ACHN (cell line): ENCODE measurements around the gene POLH.
"Not testable (repeated sequence)": the region's sequence is repeated elsewhere in the genome, so short reads cannot be mapped to it uniquely, and the experiment has no call there.

Experiments
- DNase-seq: peaks from one replicate; pipeline ENCODE4 v3.0.0-alpha.2; 2015
- in situ Hi-C: cut with HindIII; loops from 2 replicates; pipeline ENCODE4 v1.10.0; 2017; ENCODE audit warnings: low sequenced_read_pairs, low pct_ligation_motif_present, low pct_unique_long_range_greater_than_20kb

POLH gene

GRCh38 chr6:43627008-43627825 lies 51.2 kb downstream of the POLH start:
- in situ Hi-C loops, result no loop called here
- peak; percentile 95 for DNase-seq

GRCh38 chr6:43628393-43629103 lies 52.6 kb downstream of the POLH start:
- DNase-seq, result peak; percentile 57

GRCh38 chr6:43629104-43629504 lies 53.1 kb downstream of the POLH start, which contains the start of gene GTPBP2:
GTPBP2 (minus strand) TSS chr6:43629264; CDS start chr6:43629162, 102 bp downstream.
- in situ Hi-C loops, result no loop called here
- DNase-seq, result peak; percentile 97

More at GRCh38 chr6:43628393-43629103, 52.6 kb downstream of the POLH start:
- in situ Hi-C loops, result no loop called here

- DNase-seq, result peak; percentile 96
- in situ Hi-C loops, result no loop called here
Measured at GRCh38 chr6:43629505-43630300, 53.7 kb downstream of the POLH start.

GRCh38 chr6:43630980-43631619 lies 55.1 kb downstream of the POLH start:
- in situ Hi-C loops, result no loop called here
- DNase-seq, result no peak

- in situ Hi-C loops, DNase-seq: not testable (repeated sequence)
Measured at GRCh38 chr6:43633002-43633401, 57.0 kb downstream of the POLH start.

- no peak for DNase-seq
Measured at GRCh38 chr6:43634702-43635303, 58.8 kb downstream of the POLH start.

GRCh38 chr6:43635387-43636307 lies 59.7 kb downstream of the POLH start, which contains the start of gene MAD2L1BP:
MAD2L1BP (plus strand) TSS chr6:43635840; CDS start chr6:43635876, 36 bp downstream.
- in situ Hi-C loops, result no loop called here
- peak; percentile 76 for DNase-seq

More at GRCh38 chr6:43634702-43635303, 58.8 kb downstream of the POLH start:
- in situ Hi-C loops, result no loop called here

GRCh38 chr6:43636308-43636659 lies 60.3 kb downstream of the POLH start:
- in situ Hi-C loops, result no loop called here
- no peak for DNase-seq

- DNase-seq, result no peak
- in situ Hi-C loops, result no loop called here
Measured at GRCh38 chr6:43639984-43640800, 64.2 kb downstream of the POLH start.

- in situ Hi-C loops, result no loop called here
- DNase-seq, result peak; percentile 85
Measured at GRCh38 chr6:43644940-43645612, 69.1 kb downstream of the POLH start, which contains the start of gene RSPH9. RSPH9 (plus strand) TSS chr6:43645036; CDS start chr6:43645099, 63 bp downstream.

GRCh38 chr6:43645613-43645964 lies 69.6 kb downstream of the POLH start:
- in situ Hi-C loops, result no loop called here

GRCh38 chr6:43647613-43648012 lies 71.6 kb downstream of the POLH start:
- DNase-seq, result no peak
- in situ Hi-C loops, result no loop called here

More at GRCh38 chr6:43645613-43645964, 69.6 kb downstream of the POLH start:
- no peak for DNase-seq

- no peak for DNase-seq
- in situ Hi-C loops, result no loop called here
Measured at GRCh38 chr6:43648248-43648647, 72.3 kb downstream of the POLH start.

- DNase-seq, in situ Hi-C loops: not testable (repeated sequence)
Measured at GRCh38 chr6:43652822-43653221, 76.8 kb downstream of the POLH start.
